WTC11 (cell line): ENCODE results near the gene CDK6. TPM values are rescaled to one million over a fixed set of nuclear protein-coding genes. Genes with fewer than 3 reads are reported as not detected.

Source experiments
- ATAC-seq: fragments of 200-7000 bp; cut with Tn5 transposase; 2 replicates; pipeline ENCODE4 v1.10.0; 2021; ENCODE audit warnings: mild to moderate bottlenecking, moderate library complexity
- CTCF ChIA-PET: fragments of 300-600 bp; sonication (Branson Sonifier 250); formaldehyde crosslinking; loops from one replicate; lab custom pipeline; 2021; ENCODE audit warnings: antibody characterized with exemption; lab: Charles Lee
- POLR2A ChIA-PET: fragments of 350-600 bp; sonication (Branson Sonifier 250); formaldehyde crosslinking; loops from one replicate; lab custom pipeline; 2021; ENCODE audit warnings: antibody characterized with exemption; lab: Charles Lee
- DNase-seq: peaks from one replicate; pipeline ENCODE4 v3.0.0; 2021; ENCODE audit warnings: low spot score
- H3K27ac Mint-ChIP-seq: 2 replicates; pipeline ENCODE4 v1.8.0; 2021; ENCODE audit warnings: mixed read lengths
- H3K27me3 Mint-ChIP-seq: 2 replicates; pipeline ENCODE4 v1.8.0; 2021; ENCODE audit warnings: low read depth, mild to moderate bottlenecking, moderate library complexity, mixed read lengths
- H3K36me3 Mint-ChIP-seq: 2 replicates; pipeline ENCODE4 v1.8.0; 2021; ENCODE audit warnings: mixed read lengths
- H3K4me1 Mint-ChIP-seq: 2 replicates; pipeline ENCODE4 v1.8.0; 2022; ENCODE audit warnings: mixed read lengths
- H3K4me3 Mint-ChIP-seq: 2 replicates; pipeline ENCODE4 v1.8.0; 2021; ENCODE audit warnings: mild to moderate bottlenecking, moderate library complexity, mixed read lengths
- H3K9me3 Mint-ChIP-seq: 2 replicates; pipeline ENCODE4 v1.8.0; 2021; ENCODE audit warnings: mixed read lengths
- CREB1 ChIP-seq: sonication (generic); formaldehyde crosslinking; IDR thresholded peaks from 2 replicates; pipeline ENCODE4 v1.8.0; 2023; ENCODE audit warnings: mild to moderate bottlenecking, missing genetic modification reagents
- ELF4 ChIP-seq: sonication (generic); formaldehyde crosslinking; IDR thresholded peaks from 2 replicates; pipeline ENCODE4 v1.8.1; 2022; ENCODE audit warnings: low read depth, mild to moderate bottlenecking, moderate library complexity, missing genetic modification reagents
- EMX1 ChIP-seq: fragments of 250-450 bp; sonication (Bioruptor Pico); IDR thresholded peaks from 2 replicates; pipeline ENCODE4 v1.8.0; 2021; ENCODE audit warnings: mild to moderate bottlenecking
- MYBL2 ChIP-seq: sonication (generic); formaldehyde crosslinking; IDR thresholded peaks from 2 replicates; pipeline ENCODE4 v1.8.1; 2023; ENCODE audit warnings: mild to moderate bottlenecking, moderate library complexity, missing genetic modification reagents
- NFATC4 ChIP-seq: fragments of 250-450 bp; sonication (Bioruptor Pico); IDR thresholded peaks from 2 replicates; pipeline ENCODE4 v1.9.0; 2021; ENCODE audit warnings: mild to moderate bottlenecking
- SMAD3 ChIP-seq: sonication (generic); formaldehyde crosslinking; IDR thresholded peaks from 2 replicates; pipeline ENCODE4 v1.8.0; 2022; ENCODE audit warnings: missing genetic modification reagents, mild to moderate bottlenecking, borderline replicate concordance
- SMAD4 ChIP-seq: sonication (generic); formaldehyde crosslinking; IDR thresholded peaks from 2 replicates; pipeline ENCODE4 v1.8.0; 2022; ENCODE audit warnings: mild to moderate bottlenecking, missing genetic modification reagents
- ZNF121 ChIP-seq: sonication (generic); formaldehyde crosslinking; IDR thresholded peaks from 2 replicates; pipeline ENCODE4 v1.8.0; 2023; ENCODE audit warnings: missing genetic modification reagents
- ZNF423 ChIP-seq: fragments of 250-450 bp; sonication (Bioruptor Pico); IDR thresholded peaks from 2 replicates; pipeline ENCODE4 v2.1.2; 2022; ENCODE audit warnings: mild to moderate bottlenecking, moderate library complexity
- total RNA-seq: library from RNA; stranded (reverse); gene quantifications from 3 replicates; pipeline ENCODE4 v1.2.3, GENCODE V29; 2021
- TF ChIP-seq, protein P1 (sequence below): fragments of 250-450 bp; sonication (Bioruptor Pico); IDR thresholded peaks from 2 replicates; pipeline ENCODE4 v1.9.0; 2021; ENCODE audit warnings: mild to moderate bottlenecking
- TF ChIP-seq, protein P2 (sequence below): fragments of 250-450 bp; sonication (Bioruptor Pico); IDR thresholded peaks from 2 replicates; pipeline ENCODE4 v1.9.0; 2021; ENCODE audit warnings: moderate library complexity, mild to moderate bottlenecking, inconsistent platforms, borderline replicate concordance
- TF ChIP-seq, protein P3 (sequence below): sonication (generic); formaldehyde crosslinking; IDR thresholded peaks from 2 replicates; pipeline ENCODE4 v1.8.1; 2023; ENCODE audit warnings: mild to moderate bottlenecking, missing genetic modification reagents
- TF ChIP-seq, protein P4 (sequence below): sonication (generic); formaldehyde crosslinking; conservative IDR thresholded peaks from 2 replicates; pipeline ENCODE4 v1.8.1; 2023; ENCODE audit warnings: mild to moderate bottlenecking, low read depth, missing genetic modification reagents, moderate library complexity
- TF ChIP-seq, protein P5 (sequence below): fragments of 250-450 bp; sonication (Bioruptor Pico); IDR thresholded peaks from 2 replicates; pipeline ENCODE4 v2.1.2; 2022; ENCODE audit warnings: mild to moderate bottlenecking, moderate library complexity
- TF ChIP-seq, protein P6 (sequence below): fragments of 250-450 bp; sonication (Bioruptor Pico); IDR thresholded peaks from 2 replicates; pipeline ENCODE4 v1.9.0; 2021; ENCODE audit warnings: mild to moderate bottlenecking
- TF ChIP-seq, protein P7 (sequence below): sonication (generic); formaldehyde crosslinking; IDR thresholded peaks from 2 replicates; pipeline ENCODE4 v1.8.1; 2022; ENCODE audit warnings: mild to moderate bottlenecking, missing genetic modification reagents, moderate library complexity, borderline replicate concordance
- TF ChIP-seq, protein P8 (sequence below): fragments of 200-600 bp; IDR thresholded peaks from 2 replicates; pipeline ENCODE4 v1.8.0; 2022; ENCODE audit warnings: antibody characterized with exemption

CDK6 gene
- total RNA-seq, 1 experiment from 2014 or later: 47.2 TPM

DNA sequence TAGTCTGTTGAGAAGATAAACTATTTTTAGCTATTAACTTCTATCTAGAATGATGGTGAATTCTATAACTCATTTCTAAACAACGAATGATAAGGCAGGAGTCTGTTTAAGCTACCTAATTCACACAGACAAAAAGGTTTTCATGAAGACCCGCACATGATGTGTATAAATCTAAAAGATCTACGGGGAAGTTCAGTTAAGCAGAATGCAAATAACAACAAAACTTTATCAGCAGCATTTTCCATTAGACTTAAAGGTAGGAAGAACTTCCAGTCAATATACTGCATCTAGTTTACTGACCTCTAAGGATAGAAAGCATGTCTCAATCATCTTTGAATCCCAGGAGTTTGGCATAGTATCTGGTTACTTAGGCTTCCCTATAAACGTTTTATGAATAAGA is 62.6 kb downstream of the CDK6 start (continued):
- TF ChIP-seq, protein P1, sequence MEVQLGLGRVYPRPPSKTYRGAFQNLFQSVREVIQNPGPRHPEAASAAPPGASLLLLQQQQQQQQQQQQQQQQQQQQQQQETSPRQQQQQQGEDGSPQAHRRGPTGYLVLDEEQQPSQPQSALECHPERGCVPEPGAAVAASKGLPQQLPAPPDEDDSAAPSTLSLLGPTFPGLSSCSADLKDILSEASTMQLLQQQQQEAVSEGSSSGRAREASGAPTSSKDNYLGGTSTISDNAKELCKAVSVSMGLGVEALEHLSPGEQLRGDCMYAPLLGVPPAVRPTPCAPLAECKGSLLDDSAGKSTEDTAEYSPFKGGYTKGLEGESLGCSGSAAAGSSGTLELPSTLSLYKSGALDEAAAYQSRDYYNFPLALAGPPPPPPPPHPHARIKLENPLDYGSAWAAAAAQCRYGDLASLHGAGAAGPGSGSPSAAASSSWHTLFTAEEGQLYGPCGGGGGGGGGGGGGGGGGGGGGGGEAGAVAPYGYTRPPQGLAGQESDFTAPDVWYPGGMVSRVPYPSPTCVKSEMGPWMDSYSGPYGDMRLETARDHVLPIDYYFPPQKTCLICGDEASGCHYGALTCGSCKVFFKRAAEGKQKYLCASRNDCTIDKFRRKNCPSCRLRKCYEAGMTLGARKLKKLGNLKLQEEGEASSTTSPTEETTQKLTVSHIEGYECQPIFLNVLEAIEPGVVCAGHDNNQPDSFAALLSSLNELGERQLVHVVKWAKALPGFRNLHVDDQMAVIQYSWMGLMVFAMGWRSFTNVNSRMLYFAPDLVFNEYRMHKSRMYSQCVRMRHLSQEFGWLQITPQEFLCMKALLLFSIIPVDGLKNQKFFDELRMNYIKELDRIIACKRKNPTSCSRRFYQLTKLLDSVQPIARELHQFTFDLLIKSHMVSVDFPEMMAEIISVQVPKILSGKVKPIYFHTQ (CRISPR knock-in tag): no peak
- TF ChIP-seq, protein P2, sequence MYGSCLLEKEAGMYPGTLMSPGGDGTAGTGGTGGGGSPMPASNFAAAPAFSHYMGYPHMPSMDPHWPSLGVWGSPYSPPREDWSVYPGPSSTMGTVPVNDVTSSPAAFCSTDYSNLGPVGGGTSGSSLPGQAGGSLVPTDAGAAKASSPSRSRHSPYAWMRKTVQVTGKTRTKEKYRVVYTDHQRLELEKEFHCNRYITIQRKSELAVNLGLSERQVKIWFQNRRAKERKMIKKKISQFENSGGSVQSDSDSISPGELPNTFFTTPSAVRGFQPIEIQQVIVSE (CRISPR knock-in tag): no peak
- no peak for TF ChIP-seq ZNF121
- TF ChIP-seq, protein P3, sequence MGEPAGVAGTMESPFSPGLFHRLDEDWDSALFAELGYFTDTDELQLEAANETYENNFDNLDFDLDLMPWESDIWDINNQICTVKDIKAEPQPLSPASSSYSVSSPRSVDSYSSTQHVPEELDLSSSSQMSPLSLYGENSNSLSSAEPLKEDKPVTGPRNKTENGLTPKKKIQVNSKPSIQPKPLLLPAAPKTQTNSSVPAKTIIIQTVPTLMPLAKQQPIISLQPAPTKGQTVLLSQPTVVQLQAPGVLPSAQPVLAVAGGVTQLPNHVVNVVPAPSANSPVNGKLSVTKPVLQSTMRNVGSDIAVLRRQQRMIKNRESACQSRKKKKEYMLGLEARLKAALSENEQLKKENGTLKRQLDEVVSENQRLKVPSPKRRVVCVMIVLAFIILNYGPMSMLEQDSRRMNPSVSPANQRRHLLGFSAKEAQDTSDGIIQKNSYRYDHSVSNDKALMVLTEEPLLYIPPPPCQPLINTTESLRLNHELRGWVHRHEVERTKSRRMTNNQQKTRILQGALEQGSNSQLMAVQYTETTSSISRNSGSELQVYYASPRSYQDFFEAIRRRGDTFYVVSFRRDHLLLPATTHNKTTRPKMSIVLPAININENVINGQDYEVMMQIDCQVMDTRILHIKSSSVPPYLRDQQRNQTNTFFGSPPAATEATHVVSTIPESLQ: no peak
- TF ChIP-seq ZNF423 (CRISPR knock-in tag): no peak
- TF ChIP-seq ELF4 (CRISPR knock-in tag): no peak
- TF ChIP-seq, protein P4, sequence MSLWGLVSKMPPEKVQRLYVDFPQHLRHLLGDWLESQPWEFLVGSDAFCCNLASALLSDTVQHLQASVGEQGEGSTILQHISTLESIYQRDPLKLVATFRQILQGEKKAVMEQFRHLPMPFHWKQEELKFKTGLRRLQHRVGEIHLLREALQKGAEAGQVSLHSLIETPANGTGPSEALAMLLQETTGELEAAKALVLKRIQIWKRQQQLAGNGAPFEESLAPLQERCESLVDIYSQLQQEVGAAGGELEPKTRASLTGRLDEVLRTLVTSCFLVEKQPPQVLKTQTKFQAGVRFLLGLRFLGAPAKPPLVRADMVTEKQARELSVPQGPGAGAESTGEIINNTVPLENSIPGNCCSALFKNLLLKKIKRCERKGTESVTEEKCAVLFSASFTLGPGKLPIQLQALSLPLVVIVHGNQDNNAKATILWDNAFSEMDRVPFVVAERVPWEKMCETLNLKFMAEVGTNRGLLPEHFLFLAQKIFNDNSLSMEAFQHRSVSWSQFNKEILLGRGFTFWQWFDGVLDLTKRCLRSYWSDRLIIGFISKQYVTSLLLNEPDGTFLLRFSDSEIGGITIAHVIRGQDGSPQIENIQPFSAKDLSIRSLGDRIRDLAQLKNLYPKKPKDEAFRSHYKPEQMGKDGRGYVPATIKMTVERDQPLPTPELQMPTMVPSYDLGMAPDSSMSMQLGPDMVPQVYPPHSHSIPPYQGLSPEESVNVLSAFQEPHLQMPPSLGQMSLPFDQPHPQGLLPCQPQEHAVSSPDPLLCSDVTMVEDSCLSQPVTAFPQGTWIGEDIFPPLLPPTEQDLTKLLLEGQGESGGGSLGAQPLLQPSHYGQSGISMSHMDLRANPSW: no peak
- TF ChIP-seq, all 79 proteins: peak for 0

DNA sequence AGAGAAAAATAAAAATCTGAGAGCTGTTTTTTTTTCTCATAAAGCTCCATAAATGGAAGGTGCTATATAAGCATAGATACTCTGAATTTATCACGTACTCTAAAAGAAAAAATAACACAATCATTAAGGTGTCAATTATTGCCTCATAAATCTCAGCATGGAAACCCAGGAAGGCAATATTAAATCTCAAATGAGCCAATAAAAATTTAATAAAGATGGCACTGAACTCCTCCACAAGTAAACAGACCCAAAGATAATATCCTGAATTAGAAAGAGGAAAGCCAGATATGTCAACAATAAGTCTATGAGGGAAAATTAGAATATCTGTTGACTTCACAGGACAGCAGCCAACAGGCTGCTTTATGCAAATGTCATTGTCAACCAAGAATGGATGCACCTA is 66.5 kb downstream of the CDK6 start:
- no peak for DNase-seq
- ATAC-seq: no peak
- no peaks in the 10 kb centered on the region for H3K9me3 Mint-ChIP-seq
- peaks cover 71% of the 10 kb centered on the region for H3K4me1 Mint-ChIP-seq
- ChIA-PET CTCF (no interaction called here), POLR2A (no interaction called here)
- H3K36me3 Mint-ChIP-seq: no peaks in the 10 kb centered on the region
- no peak overlapping the region for H3K4me3 Mint-ChIP-seq
- no peaks in the 10 kb centered on the region; the same call in 1 of the 2 replicates for H3K27me3 Mint-ChIP-seq
- peak overlapping the region; percentile 67 for H3K27ac Mint-ChIP-seq
- TF ChIP-seq, protein P5, sequence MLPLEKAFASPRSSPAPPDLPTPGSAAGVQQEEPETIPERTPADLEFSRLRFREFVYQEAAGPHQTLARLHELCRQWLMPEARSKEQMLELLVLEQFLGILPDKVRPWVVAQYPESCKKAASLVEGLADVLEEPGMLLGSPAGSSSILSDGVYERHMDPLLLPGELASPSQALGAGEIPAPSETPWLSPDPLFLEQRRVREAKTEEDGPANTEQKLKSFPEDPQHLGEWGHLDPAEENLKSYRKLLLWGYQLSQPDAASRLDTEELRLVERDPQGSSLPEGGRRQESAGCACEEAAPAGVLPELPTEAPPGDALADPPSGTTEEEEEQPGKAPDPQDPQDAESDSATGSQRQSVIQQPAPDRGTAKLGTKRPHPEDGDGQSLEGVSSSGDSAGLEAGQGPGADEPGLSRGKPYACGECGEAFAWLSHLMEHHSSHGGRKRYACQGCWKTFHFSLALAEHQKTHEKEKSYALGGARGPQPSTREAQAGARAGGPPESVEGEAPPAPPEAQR (CRISPR knock-in tag): no peak
- TF ChIP-seq EMX1 (CRISPR knock-in tag) (no peak), SMAD3 (no peak), NFATC4 (CRISPR knock-in tag) (no peak), CREB1 (CRISPR knock-in tag) (no peak), MYBL2 (CRISPR knock-in tag) (no peak), SMAD4 (no peak)
- TF ChIP-seq, protein P6, sequence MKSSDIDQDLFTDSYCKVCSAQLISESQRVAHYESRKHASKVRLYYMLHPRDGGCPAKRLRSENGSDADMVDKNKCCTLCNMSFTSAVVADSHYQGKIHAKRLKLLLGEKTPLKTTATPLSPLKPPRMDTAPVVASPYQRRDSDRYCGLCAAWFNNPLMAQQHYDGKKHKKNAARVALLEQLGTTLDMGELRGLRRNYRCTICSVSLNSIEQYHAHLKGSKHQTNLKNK (CRISPR knock-in tag): no peak
- TF ChIP-seq, protein P1 (CRISPR knock-in tag): no peak
- TF ChIP-seq, protein P7, sequence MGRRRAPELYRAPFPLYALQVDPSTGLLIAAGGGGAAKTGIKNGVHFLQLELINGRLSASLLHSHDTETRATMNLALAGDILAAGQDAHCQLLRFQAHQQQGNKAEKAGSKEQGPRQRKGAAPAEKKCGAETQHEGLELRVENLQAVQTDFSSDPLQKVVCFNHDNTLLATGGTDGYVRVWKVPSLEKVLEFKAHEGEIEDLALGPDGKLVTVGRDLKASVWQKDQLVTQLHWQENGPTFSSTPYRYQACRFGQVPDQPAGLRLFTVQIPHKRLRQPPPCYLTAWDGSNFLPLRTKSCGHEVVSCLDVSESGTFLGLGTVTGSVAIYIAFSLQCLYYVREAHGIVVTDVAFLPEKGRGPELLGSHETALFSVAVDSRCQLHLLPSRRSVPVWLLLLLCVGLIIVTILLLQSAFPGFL (CRISPR knock-in tag): no peak
- TF ChIP-seq, protein P8, sequence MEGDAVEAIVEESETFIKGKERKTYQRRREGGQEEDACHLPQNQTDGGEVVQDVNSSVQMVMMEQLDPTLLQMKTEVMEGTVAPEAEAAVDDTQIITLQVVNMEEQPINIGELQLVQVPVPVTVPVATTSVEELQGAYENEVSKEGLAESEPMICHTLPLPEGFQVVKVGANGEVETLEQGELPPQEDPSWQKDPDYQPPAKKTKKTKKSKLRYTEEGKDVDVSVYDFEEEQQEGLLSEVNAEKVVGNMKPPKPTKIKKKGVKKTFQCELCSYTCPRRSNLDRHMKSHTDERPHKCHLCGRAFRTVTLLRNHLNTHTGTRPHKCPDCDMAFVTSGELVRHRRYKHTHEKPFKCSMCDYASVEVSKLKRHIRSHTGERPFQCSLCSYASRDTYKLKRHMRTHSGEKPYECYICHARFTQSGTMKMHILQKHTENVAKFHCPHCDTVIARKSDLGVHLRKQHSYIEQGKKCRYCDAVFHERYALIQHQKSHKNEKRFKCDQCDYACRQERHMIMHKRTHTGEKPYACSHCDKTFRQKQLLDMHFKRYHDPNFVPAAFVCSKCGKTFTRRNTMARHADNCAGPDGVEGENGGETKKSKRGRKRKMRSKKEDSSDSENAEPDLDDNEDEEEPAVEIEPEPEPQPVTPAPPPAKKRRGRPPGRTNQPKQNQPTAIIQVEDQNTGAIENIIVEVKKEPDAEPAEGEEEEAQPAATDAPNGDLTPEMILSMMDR: no peak
- TF ChIP-seq, all 79 proteins: peak for 0
